ENCODE data around the gene ECE2. TPM values are rescaled to one million over a fixed set of nuclear protein-coding genes. Genes with fewer than 3 reads are reported as not detected.

The ECE2 gene
- total RNA-seq, 6 donors from 2014 or later, result not detected

DNA sequence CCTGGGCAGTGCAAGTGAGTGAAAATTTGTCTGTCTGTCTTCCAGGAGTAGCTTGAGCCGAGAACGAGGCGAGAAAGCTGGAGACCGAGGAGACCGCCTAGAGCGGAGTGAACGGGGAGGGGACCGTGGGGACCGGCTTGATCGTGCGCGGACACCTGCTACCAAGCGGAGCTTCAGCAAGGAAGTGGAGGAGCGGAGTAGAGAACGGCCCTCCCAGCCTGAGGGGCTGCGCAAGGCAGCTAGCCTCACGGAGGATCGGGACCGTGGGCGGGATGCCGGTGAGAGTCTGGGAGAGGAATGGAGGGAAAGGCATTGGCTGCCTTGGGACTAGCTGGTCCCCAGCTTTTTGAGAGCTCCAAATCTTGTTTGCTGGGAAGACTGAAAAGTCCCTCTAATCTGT lies 51.3 kb downstream of the ECE2 start:
- Histone ChIP-seq H3K36me3 (peaks cover 94 to 100% (median 98%) of the 10 kb centered on the region in 4 donors), H3K4me1 (peaks cover 3 to 10% (median 5%) of the 10 kb centered on the region in 4 donors), H3K9me3 (no peaks in the 10 kb centered on the region), H3K27ac (no peak overlapping the region), H3K27me3 (no peaks in the 10 kb centered on the region), H3K4me3 (no peak overlapping the region)
- ATAC-seq (ENCODE audit: low FRiP score in 2 of 2) (no peak), DNase-seq (peak in 1 of 2 donors; percentile 63)
- TF ChIP-seq POLR2A (IDR thresholded peaks at IDR 0.05) (no peak), EP300 (IDR thresholded peaks at IDR 0.05) (no peak), POLR2AphosphoS5 (IDR thresholded peaks at IDR 0.05) (no peak)
- TF ChIP-seq, protein P1, sequence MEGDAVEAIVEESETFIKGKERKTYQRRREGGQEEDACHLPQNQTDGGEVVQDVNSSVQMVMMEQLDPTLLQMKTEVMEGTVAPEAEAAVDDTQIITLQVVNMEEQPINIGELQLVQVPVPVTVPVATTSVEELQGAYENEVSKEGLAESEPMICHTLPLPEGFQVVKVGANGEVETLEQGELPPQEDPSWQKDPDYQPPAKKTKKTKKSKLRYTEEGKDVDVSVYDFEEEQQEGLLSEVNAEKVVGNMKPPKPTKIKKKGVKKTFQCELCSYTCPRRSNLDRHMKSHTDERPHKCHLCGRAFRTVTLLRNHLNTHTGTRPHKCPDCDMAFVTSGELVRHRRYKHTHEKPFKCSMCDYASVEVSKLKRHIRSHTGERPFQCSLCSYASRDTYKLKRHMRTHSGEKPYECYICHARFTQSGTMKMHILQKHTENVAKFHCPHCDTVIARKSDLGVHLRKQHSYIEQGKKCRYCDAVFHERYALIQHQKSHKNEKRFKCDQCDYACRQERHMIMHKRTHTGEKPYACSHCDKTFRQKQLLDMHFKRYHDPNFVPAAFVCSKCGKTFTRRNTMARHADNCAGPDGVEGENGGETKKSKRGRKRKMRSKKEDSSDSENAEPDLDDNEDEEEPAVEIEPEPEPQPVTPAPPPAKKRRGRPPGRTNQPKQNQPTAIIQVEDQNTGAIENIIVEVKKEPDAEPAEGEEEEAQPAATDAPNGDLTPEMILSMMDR (IDR thresholded peaks at IDR 0.05), result no peak
- WGBS, 2 donors, result 95 to 97% methylated on average over 21 of the region's 21 CpGs

DNA sequence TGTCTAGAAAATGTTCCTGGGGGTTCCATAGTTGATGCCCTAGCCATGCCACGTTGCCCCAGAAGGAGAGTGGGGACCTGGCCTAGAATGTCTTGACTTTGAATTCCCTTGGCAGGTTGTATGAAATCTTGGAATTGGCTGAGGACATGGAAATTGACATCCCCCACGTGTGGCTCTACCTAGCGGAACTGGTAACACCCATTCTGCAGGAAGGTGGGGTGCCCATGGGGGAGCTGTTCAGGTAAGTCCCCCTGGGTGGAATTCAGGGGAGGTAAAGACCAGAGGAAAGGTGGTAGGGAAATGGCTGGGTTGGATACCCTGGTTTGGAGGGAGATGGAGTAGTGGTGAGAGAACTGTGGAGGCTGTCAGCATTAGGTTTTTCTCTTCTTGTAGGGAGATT lies 52.7 kb downstream of the ECE2 start:
- peaks cover 91 to 100% (median 97%) of the 10 kb centered on the region in 4 donors for H3K36me3 ChIP-seq

DNA sequence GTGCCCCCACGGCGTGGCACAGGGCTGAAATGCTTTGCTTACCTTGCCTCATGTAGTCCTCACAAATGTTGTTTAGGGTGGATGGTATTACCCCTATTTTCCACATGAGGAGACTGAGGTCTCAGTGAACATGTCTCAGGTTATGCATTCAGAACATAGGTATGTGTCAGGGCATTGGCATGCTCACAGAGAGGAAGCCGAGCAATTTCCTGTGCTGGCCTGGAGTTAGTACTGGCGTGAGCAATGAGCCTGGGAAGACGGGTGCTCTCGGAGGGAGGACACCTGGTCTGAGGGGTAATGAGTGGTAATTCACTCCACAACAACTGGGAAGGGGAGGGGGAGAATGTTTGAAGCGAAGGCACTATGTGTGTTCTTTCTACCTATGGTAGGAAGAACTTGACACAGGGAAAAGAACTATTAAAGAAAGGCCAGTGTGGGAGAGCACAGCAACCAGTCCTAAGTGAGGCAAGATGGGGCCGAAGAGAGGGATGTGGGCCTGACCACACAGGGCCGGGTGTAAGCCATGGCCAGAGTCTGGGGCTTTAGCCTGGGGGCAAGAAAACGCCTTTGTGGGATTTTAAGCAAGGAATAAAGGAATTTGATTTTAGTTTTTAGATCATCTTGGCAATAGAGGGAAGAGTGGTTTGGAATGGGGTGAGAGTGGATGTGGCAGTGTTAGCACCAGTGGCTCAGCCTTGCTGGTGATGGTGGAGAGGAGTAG lies 56.7 kb downstream of the ECE2 start:
- 76% methylated on average over 10 of the region's 10 CpGs for WGBS, 2 donors
- Histone ChIP-seq H3K4me3 (no peak overlapping the region), H3K27ac (peak overlapping the region; percentile 26 to 37 (median 36)), H3K9me3 (no peaks in the 10 kb centered on the region), H3K4me1 (peaks cover 19 to 29% (median 23%) of the 10 kb centered on the region in 4 donors), H3K27me3 (no peaks in the 10 kb centered on the region), H3K36me3 (peaks cover 58 to 79% (median 69%) of the 10 kb centered on the region in 4 donors)
- TF ChIP-seq, protein P1 (IDR thresholded peaks at IDR 0.05), result no peak
- no peak for TF ChIP-seq EP300 (IDR thresholded peaks at IDR 0.05)
- no peak for TF ChIP-seq POLR2A (IDR thresholded peaks at IDR 0.05)
- TF ChIP-seq POLR2AphosphoS5 (IDR thresholded peaks at IDR 0.05), result no peak
- DNase-seq (no peak), ATAC-seq (ENCODE audit: low FRiP score in 2 of 2) (no peak)

More for the DNA sequence above, 52.7 kb downstream of the ECE2 start:
- DNase-seq (no peak), ATAC-seq (ENCODE audit: low FRiP score in 2 of 2) (no peak)
- no peak overlapping the region for H3K4me3 ChIP-seq
- H3K9me3 ChIP-seq, result no peaks in the 10 kb centered on the region
- WGBS, 2 donors, result 39 to 67% methylated on average over 3 of the region's 3 CpGs
- H3K4me1 ChIP-seq, result peaks cover 0 to 6% (median 5%) of the 10 kb centered on the region in 4 donors
- H3K27me3 ChIP-seq, result no peaks in the 10 kb centered on the region
- H3K27ac ChIP-seq, result no peak overlapping the region
- TF ChIP-seq POLR2AphosphoS5 (IDR thresholded peaks at IDR 0.05) (no peak), POLR2A (IDR thresholded peaks at IDR 0.05) (no peak), EP300 (IDR thresholded peaks at IDR 0.05) (no peak)
- TF ChIP-seq, protein P1 (IDR thresholded peaks at IDR 0.05), result no peak

DNA sequence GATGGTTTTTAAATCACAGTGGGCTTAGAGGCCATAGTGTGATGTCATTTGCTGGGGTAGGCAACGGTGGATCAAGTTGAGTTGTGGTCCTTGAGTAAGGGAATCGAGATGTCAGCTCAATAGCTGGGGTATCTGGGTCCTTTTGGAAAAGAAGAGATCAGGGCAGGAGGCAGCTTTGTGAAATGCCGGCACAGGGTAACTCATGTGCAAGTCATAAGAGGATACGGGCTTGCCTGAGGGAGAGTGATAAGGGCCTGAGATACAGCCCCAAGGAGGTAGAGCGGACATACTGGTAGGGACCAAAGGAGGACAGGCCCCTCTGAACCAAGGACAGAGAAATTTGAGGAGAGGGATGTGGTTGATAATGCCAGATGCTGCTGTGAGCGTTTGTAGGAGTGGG lies 57.4 kb downstream of the ECE2 start:
- Histone ChIP-seq H3K36me3 (peaks cover 52 to 73% (median 63%) of the 10 kb centered on the region in 4 donors), H3K27ac (peak overlapping the region in 3 of 4 donors; percentile 20 to 37 (median 24)), H3K4me1 (peaks cover 25 to 36% (median 29%) of the 10 kb centered on the region in 4 donors), H3K27me3 (no peaks in the 10 kb centered on the region), H3K4me3 (no peak overlapping the region), H3K9me3 (no peaks in the 10 kb centered on the region)
- no peak for TF ChIP-seq POLR2AphosphoS5 (IDR thresholded peaks at IDR 0.05)
- TF ChIP-seq, protein P1 (IDR thresholded peaks at IDR 0.05), result no peak
- TF ChIP-seq EP300 (IDR thresholded peaks at IDR 0.05), result no peak
- no peak for TF ChIP-seq POLR2A (IDR thresholded peaks at IDR 0.05)
- ATAC-seq (ENCODE audit: low FRiP score in 2 of 2) (no peak), DNase-seq (no peak)
- 84 to 91% methylated on average over 6 of the region's 6 CpGs for WGBS, 2 donors

All from upper lobe of left lung (tissue), 6 donors.